Ascending aorta (tissue), 2 donors: Measurements from ENCODE around the gene MARK4. TPM values are rescaled to one million over a fixed set of nuclear protein-coding genes. Genes with fewer than 3 reads are reported as not detected.

Experiments used
- DNase-seq, 2 donors: peaks; one replicate each; pipeline ENCODE4 v3.0.0-alpha.2; 2019; ENCODE audit warnings: low spot score in 2 of 2
- H3K27ac ChIP-seq, 2 donors: fragments of 200-600 bp; sonication (generic); one replicate each; pipeline ENCODE4 v1.5.1; 2016 to 2017; ENCODE audit warnings: mild to moderate bottlenecking in 1 of 2
- H3K27me3 ChIP-seq: fragments of 200-600 bp; sonication (generic); one replicate; pipeline ENCODE4 v1.5.1; 2017
- H3K36me3 ChIP-seq, 2 donors: fragments of 200-600 bp; sonication (generic); one replicate each; pipeline ENCODE4 v1.5.1; 2016
- H3K4me1 ChIP-seq, 2 donors: fragments of 200-600 bp; sonication (generic); one replicate each; pipeline ENCODE4 v1.5.1; 2016 to 2017; ENCODE audit warnings: mild to moderate bottlenecking in 1 of 2
- H3K4me3 ChIP-seq, 2 donors: fragments of 200-600 bp; sonication (generic); one replicate each; pipeline ENCODE4 v1.5.1; 2016 to 2017; ENCODE audit warnings: mild to moderate bottlenecking in 1 of 2
- H3K9me3 ChIP-seq, 2 donors: fragments of 200-600 bp; sonication (generic); one replicate each; pipeline ENCODE4 v1.5.1; 2016
- CTCF ChIP-seq, 3 experiments: fragments of 200-600 bp in 2 of 3; fragments of 450-650 bp in 1 of 3; sonication (generic) in 2 of 3; IDR thresholded peaks; one replicate each; pipeline ENCODE4 v1.5.1; 2016 to 2019; ENCODE audit warnings: antibody characterized with exemption in 3 of 3, mild to moderate bottlenecking in 1 of 3, moderate library complexity in 1 of 3
- intact Hi-C: fragments of 100-400 bp; cut with DNase I; formaldehyde crosslinking; loops from one replicate; pipeline ENCODE4 v1.15.1; 2023
- total RNA-seq: library from RNA; depleted of rRNA; stranded (reverse); fragments of >200 nt; gene quantifications from one replicate; pipeline ENCODE4 v1.1.0, GENCODE V29; 2016

Gene MARK4
- total RNA-seq, 1 donor from 2014 or later, result 22.8 TPM

GRCh38 chr19:45349126-45349415 is 98.0 kb downstream of the MARK4 start:
- no peak for DNase-seq
- TF ChIP-seq CTCF (IDR thresholded peaks at IDR 0.05), result no peak
- Histone ChIP-seq H3K27me3 (peaks cover 4% of the 10 kb centered on the region), H3K9me3 (no peaks in the 10 kb centered on the region), H3K4me1 (no peaks in the 10 kb centered on the region), H3K27ac (no peak overlapping the region), H3K36me3 (peaks cover 18 to 24% of the 10 kb centered on the region in 2 donors), H3K4me3 (no peak overlapping the region)
- intact Hi-C loops, result no loop called here

DNA sequence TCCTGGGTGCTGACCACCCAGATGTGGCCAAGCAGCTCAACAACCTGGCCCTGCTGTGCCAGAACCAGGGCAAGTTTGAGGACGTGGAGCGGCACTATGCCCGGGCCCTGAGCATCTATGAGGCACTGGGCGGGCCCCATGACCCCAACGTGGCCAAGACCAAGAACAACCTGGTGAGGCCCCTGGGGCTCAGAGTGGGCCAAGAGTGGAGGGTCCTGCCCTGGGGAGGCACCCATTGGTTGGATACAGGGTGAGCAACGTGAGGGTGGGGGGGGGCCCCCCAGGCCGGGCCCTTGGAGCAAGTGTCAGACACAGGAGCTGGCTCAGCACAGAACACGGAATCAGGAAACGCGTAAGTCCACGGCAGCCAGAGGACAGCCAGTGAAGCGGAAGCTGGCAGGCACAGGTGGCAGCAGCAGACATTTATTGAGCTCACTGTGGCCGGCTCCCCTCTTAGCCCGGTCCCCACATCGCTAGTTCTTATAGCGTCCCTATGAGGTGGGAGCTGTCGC is 98.4 kb downstream of the MARK4 start:
- H3K4me3 ChIP-seq, result no peak overlapping the region
- TF ChIP-seq CTCF (IDR thresholded peaks at IDR 0.05), result no peak
- DNase-seq, result no peak
- peaks cover 18 to 28% of the 10 kb centered on the region in 2 donors for H3K36me3 ChIP-seq
- intact Hi-C loops, result no loop called here
- peaks cover 4% of the 10 kb centered on the region for H3K27me3 ChIP-seq
- H3K9me3 ChIP-seq, result no peaks in the 10 kb centered on the region
- H3K27ac ChIP-seq, result no peak overlapping the region
- H3K4me1 ChIP-seq, result no peaks in the 10 kb centered on the region

DNA sequence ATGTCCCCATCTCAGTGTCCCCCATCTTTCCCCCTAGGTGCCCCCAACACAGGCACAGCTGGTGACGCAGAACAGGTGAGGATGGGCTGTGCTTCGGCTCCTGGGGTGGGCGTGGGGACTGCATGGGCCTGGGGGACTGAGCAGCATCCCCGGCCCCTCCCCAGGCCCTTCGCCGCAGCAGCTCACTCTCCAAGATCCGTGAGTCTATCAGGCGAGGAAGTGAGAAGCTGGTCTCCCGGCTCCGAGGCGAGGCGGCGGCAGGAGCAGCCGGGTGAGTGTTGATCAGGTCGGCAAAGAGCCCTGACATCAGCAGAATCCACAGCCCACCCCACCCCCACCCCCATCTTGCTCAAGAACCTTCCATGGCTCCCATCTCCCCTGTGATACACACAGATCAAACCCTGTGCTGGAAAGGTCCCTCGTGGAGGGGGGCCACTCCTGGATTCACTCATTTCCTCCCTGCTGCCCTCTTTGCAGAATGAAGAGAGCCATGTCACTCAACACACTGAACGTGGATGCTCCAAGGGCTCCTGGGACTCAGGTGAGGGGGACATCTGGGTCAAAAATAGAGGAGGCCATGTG is 99.5 kb downstream of the MARK4 start:
- TF ChIP-seq CTCF (IDR thresholded peaks at IDR 0.05), result no peak
- H3K27me3 ChIP-seq, result no peaks in the 10 kb centered on the region
- no peak overlapping the region for H3K4me3 ChIP-seq
- no peaks in the 10 kb centered on the region for H3K9me3 ChIP-seq
- H3K36me3 ChIP-seq, result peaks cover 18 to 33% of the 10 kb centered on the region in 2 donors
- intact Hi-C loops, result no loop called here
- no peak for DNase-seq
- no peaks in the 10 kb centered on the region for H3K4me1 ChIP-seq
- no peak overlapping the region for H3K27ac ChIP-seq

- no peak for TF ChIP-seq CTCF (IDR thresholded peaks at IDR 0.05)
- Histone ChIP-seq H3K36me3 (peaks cover 18 to 33% of the 10 kb centered on the region in 2 donors), H3K4me1 (no peaks in the 10 kb centered on the region), H3K9me3 (no peaks in the 10 kb centered on the region), H3K4me3 (no peak overlapping the region), H3K27ac (no peak overlapping the region), H3K27me3 (no peaks in the 10 kb centered on the region)
- DNase-seq, result no peak
- intact Hi-C loops, result no loop called here
Observed at GRCh38 chr19:45351401-45351952, 100.4 kb downstream of the MARK4 start.

- intact Hi-C loops, result no loop called here
- DNase-seq, result no peak
- no peak for TF ChIP-seq CTCF (IDR thresholded peaks at IDR 0.05)
- no peaks in the 10 kb centered on the region for H3K4me1 ChIP-seq
- no peak overlapping the region for H3K27ac ChIP-seq
- H3K9me3 ChIP-seq, result no peaks in the 10 kb centered on the region
- no peaks in the 10 kb centered on the region for H3K27me3 ChIP-seq
- H3K4me3 ChIP-seq, result no peak overlapping the region
- peaks cover 19 to 33% of the 10 kb centered on the region in 2 donors for H3K36me3 ChIP-seq
Observed at GRCh38 chr19:45352062-45352461, 101.0 kb downstream of the MARK4 start.
